Endothelial cell (in vitro differentiated cells): ENCODE measurements around the gene SSB. TPM values are rescaled to one million over a fixed set of nuclear protein-coding genes. Genes with fewer than 3 reads are reported as not detected.
"Not testable (repeated sequence)": the region's sequence is repeated elsewhere in the genome, so short reads cannot be mapped to it uniquely, and the experiment has no call there.

ENCODE experiments used
- DNase-seq: peaks from one replicate; pipeline ENCODE4 v3.0.0; 2021; ENCODE audit warnings: low spot score
- H3K27ac Mint-ChIP-seq: one replicate; pipeline ENCODE4 v1.8.0; 2021; ENCODE audit warnings: mixed read lengths, inconsistent platforms; ENCODE audit not compliant: unreplicated experiment
- H3K27me3 Mint-ChIP-seq: one replicate; pipeline ENCODE4 v1.8.0; 2021; ENCODE audit warnings: mild to moderate bottlenecking, moderate library complexity, mixed read lengths, inconsistent platforms; ENCODE audit not compliant: unreplicated experiment
- H3K36me3 Mint-ChIP-seq: one replicate; pipeline ENCODE4 v1.8.0; 2021; ENCODE audit warnings: mild to moderate bottlenecking, low read depth, mixed read lengths, inconsistent platforms; ENCODE audit not compliant: unreplicated experiment
- H3K4me1 Mint-ChIP-seq: one replicate; pipeline ENCODE4 v1.8.0; 2021; ENCODE audit warnings: mild to moderate bottlenecking, mixed read lengths, inconsistent platforms; ENCODE audit not compliant: unreplicated experiment
- H3K4me3 Mint-ChIP-seq: one replicate; pipeline ENCODE4 v1.8.0; 2021; ENCODE audit warnings: mild to moderate bottlenecking, mixed read lengths, inconsistent platforms; ENCODE audit not compliant: unreplicated experiment
- H3K9me3 Mint-ChIP-seq: one replicate; pipeline ENCODE4 v1.8.0; 2021; ENCODE audit warnings: mixed read lengths, inconsistent platforms; ENCODE audit not compliant: unreplicated experiment
- total RNA-seq: library from RNA; stranded (reverse); fragmentation: NEBNext Ultra II Directional; extraction: Animal tissue kit (Norgen Biotek cat#: 25700); gene quantifications from one replicate; pipeline ENCODE4 v1.2.1, GENCODE V29; 2021; ENCODE audit not compliant: unreplicated experiment
- TF ChIP-seq, protein P1 (sequence below): fragments of 200-600 bp; sonication (generic); IDR thresholded peaks from one replicate; pipeline ENCODE4 v1.5.0; 2021; ENCODE audit warnings: antibody characterized with exemption; ENCODE audit not compliant: unreplicated experiment

Gene SSB
- total RNA-seq, 1 donor from 2014 or later: 109 TPM

DNA sequence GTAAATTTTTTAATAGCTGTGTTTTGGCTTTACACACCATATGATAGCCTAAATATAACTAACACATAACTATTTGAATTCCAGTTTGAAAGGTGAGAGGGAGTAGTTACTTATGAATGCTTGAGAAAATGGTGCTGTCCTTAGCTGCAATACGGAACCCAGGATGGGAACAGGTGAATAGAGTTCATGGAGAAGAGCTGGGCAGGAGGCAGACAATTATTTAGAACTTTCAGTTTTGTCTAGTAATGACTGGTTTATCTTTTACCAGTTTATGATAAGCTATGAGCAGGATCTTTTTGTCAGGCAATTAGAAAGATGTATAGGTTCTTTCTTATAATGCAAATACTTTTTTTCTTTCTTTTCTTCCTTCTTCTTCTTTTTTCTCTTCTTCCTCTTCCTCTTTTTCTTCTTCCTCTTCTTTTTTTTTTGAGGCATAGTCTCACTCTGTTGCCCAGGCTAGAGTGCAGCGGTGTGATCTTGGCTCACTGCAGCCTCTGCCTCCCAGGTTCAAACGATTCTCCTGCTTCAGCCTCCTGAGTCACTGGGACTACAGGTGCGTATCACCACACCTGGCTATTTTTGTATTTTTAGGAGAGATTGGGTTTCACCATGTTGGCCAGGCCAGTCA, 54.5 kb downstream of the SSB start:
- TF ChIP-seq, protein P1, sequence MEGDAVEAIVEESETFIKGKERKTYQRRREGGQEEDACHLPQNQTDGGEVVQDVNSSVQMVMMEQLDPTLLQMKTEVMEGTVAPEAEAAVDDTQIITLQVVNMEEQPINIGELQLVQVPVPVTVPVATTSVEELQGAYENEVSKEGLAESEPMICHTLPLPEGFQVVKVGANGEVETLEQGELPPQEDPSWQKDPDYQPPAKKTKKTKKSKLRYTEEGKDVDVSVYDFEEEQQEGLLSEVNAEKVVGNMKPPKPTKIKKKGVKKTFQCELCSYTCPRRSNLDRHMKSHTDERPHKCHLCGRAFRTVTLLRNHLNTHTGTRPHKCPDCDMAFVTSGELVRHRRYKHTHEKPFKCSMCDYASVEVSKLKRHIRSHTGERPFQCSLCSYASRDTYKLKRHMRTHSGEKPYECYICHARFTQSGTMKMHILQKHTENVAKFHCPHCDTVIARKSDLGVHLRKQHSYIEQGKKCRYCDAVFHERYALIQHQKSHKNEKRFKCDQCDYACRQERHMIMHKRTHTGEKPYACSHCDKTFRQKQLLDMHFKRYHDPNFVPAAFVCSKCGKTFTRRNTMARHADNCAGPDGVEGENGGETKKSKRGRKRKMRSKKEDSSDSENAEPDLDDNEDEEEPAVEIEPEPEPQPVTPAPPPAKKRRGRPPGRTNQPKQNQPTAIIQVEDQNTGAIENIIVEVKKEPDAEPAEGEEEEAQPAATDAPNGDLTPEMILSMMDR: no peak
- Mint-ChIP-seq H3K9me3 (no peaks in the 10 kb centered on the region), H3K27ac (no peak overlapping the region), H3K36me3 (peaks cover 6% of the 10 kb centered on the region), H3K4me3 (no peak overlapping the region), H3K4me1 (peaks cover 6% of the 10 kb centered on the region), H3K27me3 (no peaks in the 10 kb centered on the region)
- no peak for DNase-seq

DNA sequence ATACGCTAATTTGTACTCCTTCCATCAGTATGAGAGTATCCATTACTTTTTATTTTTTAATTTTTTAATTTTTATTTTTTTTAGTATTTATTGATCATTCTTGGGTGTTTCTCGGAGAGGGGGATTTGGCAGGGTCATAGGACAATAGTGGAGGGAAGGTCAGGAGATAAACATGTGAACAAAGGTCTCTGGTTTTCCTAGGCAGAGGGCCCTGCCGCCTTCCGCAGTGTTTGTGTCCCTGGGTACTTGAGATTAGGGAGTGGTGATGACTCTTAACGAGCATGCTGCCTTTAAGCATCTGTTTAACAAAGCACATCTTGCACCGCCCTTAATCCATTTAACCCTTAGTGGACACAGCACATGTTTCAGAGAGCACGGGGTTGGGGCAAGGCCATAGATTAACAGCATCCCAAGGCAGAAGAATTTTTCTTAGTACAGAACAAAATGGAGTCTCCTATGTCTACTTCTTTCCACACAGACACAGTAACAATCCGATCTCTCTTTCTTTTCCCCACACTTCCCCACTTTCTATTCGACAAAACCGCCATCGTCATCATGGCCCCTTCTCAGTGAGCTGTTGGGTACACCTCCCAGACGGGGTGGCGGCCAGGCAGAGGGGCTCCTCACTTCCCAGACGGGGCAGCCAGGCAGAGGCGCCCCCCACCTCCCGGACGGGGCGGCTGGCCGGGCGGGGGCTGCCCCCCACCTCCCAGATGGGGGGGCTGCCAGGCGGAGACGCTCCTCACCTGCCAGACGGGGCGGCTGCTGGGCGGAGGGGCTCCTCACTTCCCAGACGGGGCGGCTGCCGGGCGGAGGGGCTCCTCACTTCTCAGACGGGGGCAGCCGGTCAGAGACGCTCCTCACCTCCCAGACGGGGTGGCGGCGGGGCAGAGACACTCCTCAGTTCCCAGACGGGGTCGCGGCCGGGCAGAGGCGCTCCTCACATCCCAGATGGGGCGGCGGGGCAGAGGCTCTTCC, 56.9 kb downstream of the SSB start:
- not testable (repeated sequence) for H3K27ac Mint-ChIP-seq, DNase-seq, H3K4me3 Mint-ChIP-seq, H3K4me1 Mint-ChIP-seq, H3K27me3 Mint-ChIP-seq, H3K36me3 Mint-ChIP-seq, H3K9me3 Mint-ChIP-seq

DNA sequence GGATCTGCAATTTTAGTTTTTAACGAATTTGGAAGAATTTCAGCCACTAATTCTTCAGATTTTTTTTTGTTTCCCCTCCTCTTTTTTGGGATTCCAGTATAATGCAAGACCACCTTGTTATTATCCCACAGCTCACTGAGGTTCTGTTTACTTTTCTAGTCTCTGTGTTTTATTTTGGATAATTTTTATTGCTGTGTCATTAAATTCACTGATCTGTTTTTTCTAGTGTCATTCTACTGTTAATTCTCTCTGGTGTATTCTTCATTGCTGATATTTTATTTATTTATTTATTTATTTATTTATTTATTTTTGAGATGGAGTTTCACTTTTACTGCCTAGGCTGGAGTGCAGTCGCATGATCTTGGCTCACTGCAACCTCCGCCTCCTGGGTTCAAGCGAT, 60.8 kb downstream of the SSB start:
- no peaks in the 10 kb centered on the region for H3K27me3 Mint-ChIP-seq
- no peak for DNase-seq
- no peak overlapping the region for H3K4me3 Mint-ChIP-seq
- TF ChIP-seq, protein P1: no peak
- H3K27ac Mint-ChIP-seq: no peak overlapping the region
- no peaks in the 10 kb centered on the region for H3K36me3 Mint-ChIP-seq
- no peaks in the 10 kb centered on the region for H3K9me3 Mint-ChIP-seq
- no peaks in the 10 kb centered on the region for H3K4me1 Mint-ChIP-seq

DNA sequence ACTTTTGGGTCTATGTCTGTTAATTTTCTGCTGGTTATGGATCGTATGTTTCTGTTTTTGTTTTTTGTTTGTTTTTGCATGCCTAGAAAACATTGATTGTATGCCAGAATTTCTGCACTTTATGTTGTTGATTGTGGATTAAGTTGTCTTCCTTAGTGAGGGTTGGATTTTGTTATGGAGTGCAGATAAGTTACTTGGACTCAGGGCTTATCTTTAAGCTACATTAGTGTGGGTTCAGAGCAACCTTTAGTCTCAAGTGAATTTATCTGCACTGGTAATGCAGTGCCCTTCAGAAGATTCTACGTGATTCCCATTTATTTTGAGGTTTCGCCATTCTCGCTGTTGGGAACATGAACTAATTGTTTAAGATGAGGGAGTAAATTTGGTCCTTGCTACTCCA, 61.5 kb downstream of the SSB start:
- no peak for DNase-seq
- no peaks in the 10 kb centered on the region for H3K9me3 Mint-ChIP-seq
- no peak overlapping the region for H3K4me3 Mint-ChIP-seq
- H3K4me1 Mint-ChIP-seq: no peaks in the 10 kb centered on the region
- H3K27ac Mint-ChIP-seq: no peak overlapping the region
- no peaks in the 10 kb centered on the region for H3K27me3 Mint-ChIP-seq
- TF ChIP-seq, protein P1: no peak
- H3K36me3 Mint-ChIP-seq: no peaks in the 10 kb centered on the region

Other genes starting within 250 kb of the SSB start
- 33.7 TPM for gene FASTKD1, start 225.0 kb upstream of the SSB start, total RNA-seq
- gene PPIG, start 214.5 kb upstream of the SSB start, total RNA-seq: 50.8 TPM
- 0.41 TPM for gene CFAP210, start 104.5 kb upstream of the SSB start, total RNA-seq
- gene PHOSPHO2, start 104.4 kb upstream of the SSB start, total RNA-seq: 10.5 TPM
- 22.1 TPM for gene KLHL23, start 65.0 kb upstream of the SSB start, total RNA-seq
- 36.8 TPM for gene METTL5, start 26.0 kb downstream of the SSB start, total RNA-seq
- gene UBR3, start 28.6 kb downstream of the SSB start, total RNA-seq: 23.4 TPM